ENCODE data around the gene MAPKAPK2. TPM values are rescaled to one million over a fixed set of nuclear protein-coding genes. Genes with fewer than 3 reads are reported as not detected.
"Not testable (repeated sequence)": the region's sequence is repeated elsewhere in the genome, so short reads cannot be mapped to it uniquely, and the experiment has no call there.

Gene MAPKAPK2
- total and polyA plus RNA-seq, 2 of the 13 experiments (the other 11 are each of a cell fraction or from before 2014, with no cell fraction given): 16.6 to 34.0 TPM

GRCh38 chr1:206637605-206638004 lies 47.1 kb upstream of the MAPKAPK2 start:
- ATAC-seq (no peak), FAIRE-seq (no peak), DNase-seq (ENCODE audit: low spot score) (no peak)
- Histone ChIP-seq H3K4me1 (ENCODE audit: insufficient read depth, low read length) (peaks cover 26% of the 10 kb centered on the region), H3K27me3 (ENCODE audit: control insufficient read depth in 1 of 2, insufficient read depth in 2 of 2, low read length in 2 of 2) (peaks cover 0 to 3% of the 10 kb centered on the region in 2 experiments; a peak in 1 of 5 replicates), H3K36me3 (replicated peaks in 1 of 2; ENCODE audit: control insufficient read depth in 1 of 2, insufficient read depth in 2 of 2, low read length in 2 of 2) (no peaks in the 10 kb centered on the region), H3K79me2 (ENCODE audit: insufficient read depth, low read length) (no peaks in the 10 kb centered on the region), H3K4me3 (replicated peaks in 1 of 3; ENCODE audit: insufficient read depth in 1 of 3, low read depth in 2 of 3, low read length in 3 of 3) (no peak overlapping the region), H3K9me3 (ENCODE audit: low read length) (no peaks in the 10 kb centered on the region), H3K4me2 (ENCODE audit: low read depth, low read length) (no peak overlapping the region), H3K9ac (ENCODE audit: insufficient read depth, low read depth, low read length) (no peak overlapping the region), H2AFZ (ENCODE audit: low read length) (no peak overlapping the region), H4K20me1 (ENCODE audit: insufficient read depth, low read length) (no peaks in the 10 kb centered on the region), H3K27ac (ENCODE audit: extremely low read length, insufficient read depth, low read length) (no peak overlapping the region)
- in situ Hi-C loops (cut with HindIII; ENCODE audit: extremely low pct_ligation_motif_present, low pct_unique_long_range_greater_than_20kb) (loop anchor here (25.0 kb wide), 1 partner anchor 275 kb away; the partner anchor contains the start of gene FCMR), intact Hi-C loops (cut with micrococcal nuclease; ENCODE audit: unreplicated experiment) (no loop called here)
- ChIA-PET CTCF (ENCODE audit: low intra/inter-chr PET ratio, low total read pairs) (no interaction called here), POLR2A (no interaction called here)
- TF ChIP-seq RXRB (CRISPR knock-in tag; IDR thresholded peaks at IDR 0.05; ENCODE audit: borderline replicate concordance) (no peak), BCLAF1 (IDR thresholded peaks at IDR 0.05) (no peak), ZNF138 (CRISPR knock-in tag; IDR thresholded peaks at IDR 0.05; ENCODE audit: low read depth) (no peak), TBL1XR1 (IDR thresholded peaks at IDR 0.05; ENCODE audit: borderline replicate concordance, low read length, partially characterized antibody) (no peak), ZNF784 (CRISPR knock-in tag; IDR thresholded peaks at IDR 0.05; ENCODE audit: borderline replicate concordance) (no peak), ZMYM3 (CRISPR knock-in tag; IDR thresholded peaks at IDR 0.05) (no peak), ZNF879 (CRISPR knock-in tag; IDR thresholded peaks at IDR 0.05) (no peak)
- no TSS peak for BruUV-seq (replicated peaks)

GRCh38 chr1:206642074-206642473 lies 42.6 kb upstream of the MAPKAPK2 start:
- H3K36me3 ChIP-seq (replicated peaks in 1 of 2; ENCODE audit: control insufficient read depth in 1 of 2, insufficient read depth in 2 of 2, low read length in 2 of 2); H3K4me1 ChIP-seq (ENCODE audit: insufficient read depth, low read length); H2AFZ ChIP-seq (ENCODE audit: low read length); ATAC-seq; H4K20me1 ChIP-seq (ENCODE audit: insufficient read depth, low read length); H3K4me3 ChIP-seq (replicated peaks in 1 of 3; ENCODE audit: insufficient read depth in 1 of 3, low read depth in 2 of 3, low read length in 3 of 3); DNase-seq (ENCODE audit: low spot score); H3K9ac ChIP-seq (ENCODE audit: insufficient read depth, low read depth, low read length); H3K4me2 ChIP-seq (ENCODE audit: low read depth, low read length); CTCF ChIA-PET (ENCODE audit: low intra/inter-chr PET ratio, low total read pairs); POLR2A ChIA-PET; H3K79me2 ChIP-seq (ENCODE audit: insufficient read depth, low read length); intact Hi-C loops (cut with micrococcal nuclease; ENCODE audit: unreplicated experiment); H3K27ac ChIP-seq (ENCODE audit: extremely low read length, insufficient read depth, low read length); BruUV-seq (replicated peaks); FAIRE-seq; H3K9me3 ChIP-seq (ENCODE audit: low read length); H3K27me3 ChIP-seq (ENCODE audit: control insufficient read depth in 1 of 2, insufficient read depth in 2 of 2, low read length in 2 of 2): not testable (repeated sequence)
- 94% methylated on average over 2 of the region's 2 CpGs for WGBS (ENCODE audit: low lambda C conversion rate)
- in situ Hi-C loops (cut with HindIII; ENCODE audit: extremely low pct_ligation_motif_present, low pct_unique_long_range_greater_than_20kb): loop anchor here (25.0 kb wide), 1 partner anchor 270 kb away; the partner anchor contains the start of gene FCMR
